GM19324 (cell line): ENCODE measurements around the gene CMTM8.
"Not testable (repeated sequence)": the region's sequence is repeated elsewhere in the genome, so short reads cannot be mapped to it uniquely, and the experiment has no call there.

Experiments
- ATAC-seq: cut with Tn5 transposase; IDR thresholded peaks from one replicate; pipeline ENCODE4 v1.9.1; 2021; ENCODE audit warnings: mild to moderate bottlenecking, moderate library complexity; ENCODE audit not compliant: unreplicated experiment, low FRiP score

The CMTM8 gene, protein sequence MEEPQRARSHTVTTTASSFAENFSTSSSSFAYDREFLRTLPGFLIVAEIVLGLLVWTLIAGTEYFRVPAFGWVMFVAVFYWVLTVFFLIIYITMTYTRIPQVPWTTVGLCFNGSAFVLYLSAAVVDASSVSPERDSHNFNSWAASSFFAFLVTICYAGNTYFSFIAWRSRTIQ

DNA sequence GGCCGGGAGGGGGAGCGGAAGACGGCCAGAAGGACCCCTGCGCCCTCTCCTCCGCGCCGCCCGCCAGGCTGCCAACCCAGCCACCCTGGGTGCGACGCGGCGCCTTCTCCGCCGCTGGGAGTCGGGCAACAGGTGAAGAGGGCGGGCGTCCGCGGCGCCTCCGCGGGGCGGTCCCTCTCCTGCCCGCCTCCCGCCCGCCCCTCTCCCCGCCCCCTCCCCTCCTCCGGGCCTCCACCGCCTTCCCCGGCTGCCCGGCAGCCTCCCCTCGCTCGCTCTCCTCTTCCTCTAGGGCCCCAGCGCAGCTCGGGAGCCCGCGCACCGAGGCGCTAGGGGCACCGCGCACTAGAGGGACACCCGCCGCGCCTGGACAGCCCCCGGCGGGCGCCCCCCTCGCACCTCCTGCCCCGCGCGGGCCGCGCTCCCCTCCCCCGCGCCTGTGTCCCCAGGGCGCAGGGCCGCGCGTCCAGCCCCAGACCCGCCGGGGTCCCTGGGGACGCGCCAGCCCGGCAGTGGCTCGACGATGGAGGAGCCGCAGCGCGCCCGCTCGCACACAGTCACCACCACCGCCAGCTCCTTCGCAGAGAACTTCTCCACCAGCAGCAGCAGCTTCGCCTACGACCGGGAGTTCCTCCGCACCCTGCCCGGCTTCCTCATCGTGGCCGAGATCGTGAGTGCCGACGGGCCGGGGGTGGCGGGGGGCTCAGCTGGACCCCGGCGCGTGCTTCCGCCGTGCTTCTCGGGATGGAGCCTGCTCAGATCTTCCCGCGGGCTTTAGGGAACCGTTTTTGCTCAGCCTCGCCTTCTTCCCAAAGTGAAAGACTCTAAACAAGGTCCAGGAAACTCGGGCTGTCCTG, at the start of gene CMTM8:
TSS of gene CMTM8 (plus strand) at position 228 of the 854 bp plus-strand sequence. CDS start at position 521, 293 bp downstream.
- peak; percentile 66 for ATAC-seq

DNA sequence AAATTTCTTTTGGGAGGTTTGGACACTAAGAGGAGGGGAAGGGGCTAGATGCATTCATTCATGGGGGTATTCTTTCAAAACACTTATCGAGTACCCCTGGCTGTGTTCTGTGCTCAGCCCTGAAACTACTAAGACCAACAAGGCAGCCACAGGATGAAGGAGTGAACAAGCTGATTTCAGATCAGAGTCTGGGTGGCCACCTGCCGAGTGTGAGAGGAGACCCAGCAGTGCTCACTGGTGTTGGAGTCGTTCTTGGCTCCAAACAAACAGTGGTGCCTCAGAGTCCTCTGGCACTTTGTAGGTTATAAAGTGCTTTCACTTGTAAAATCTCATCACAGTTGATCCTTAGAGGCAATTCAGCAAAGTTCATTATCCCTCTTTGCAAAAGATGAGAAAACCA, 48.8 kb upstream of the CMTM8 start:
- ATAC-seq: no peak

DNA sequence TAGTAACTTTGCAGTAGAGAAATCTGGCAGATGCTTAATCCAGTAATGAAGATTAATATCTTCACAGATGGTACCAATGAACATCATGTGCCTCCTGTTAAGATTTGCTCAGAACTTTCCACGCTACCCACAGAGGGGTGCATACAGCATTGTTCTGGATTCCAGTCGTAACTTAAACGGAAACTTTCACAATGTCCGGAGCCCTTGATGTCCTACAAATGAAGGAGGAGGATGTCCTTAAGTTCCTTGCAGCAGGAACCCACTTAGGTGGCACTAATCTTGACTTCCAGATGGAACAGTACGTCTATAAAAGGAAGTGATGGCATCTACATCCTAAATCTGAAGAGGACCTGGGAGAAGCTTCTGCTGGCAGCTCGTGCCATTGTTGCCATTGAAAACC, 47.9 kb upstream of the CMTM8 start:
- not testable (repeated sequence) for ATAC-seq

DNA sequence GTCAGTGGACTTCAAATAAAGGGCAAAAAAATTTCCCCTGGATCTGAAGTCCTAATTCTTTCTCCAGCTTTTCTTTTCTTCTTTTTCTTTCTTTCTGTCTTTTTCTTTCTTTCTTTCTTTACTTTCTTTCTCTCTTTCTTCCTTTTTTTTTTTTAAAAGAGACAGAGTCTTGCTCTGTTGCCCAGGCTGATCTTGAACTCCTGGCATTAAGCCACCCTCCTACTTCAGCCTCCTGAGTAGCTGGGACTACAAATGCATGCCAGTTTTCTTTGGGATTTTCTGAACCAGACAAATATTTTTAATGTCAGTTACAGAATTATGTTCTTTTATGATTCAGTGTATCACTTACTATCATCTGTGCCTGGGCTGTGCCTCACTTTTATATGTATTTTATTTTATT, 45.4 kb upstream of the CMTM8 start:
- no peak for ATAC-seq

DNA sequence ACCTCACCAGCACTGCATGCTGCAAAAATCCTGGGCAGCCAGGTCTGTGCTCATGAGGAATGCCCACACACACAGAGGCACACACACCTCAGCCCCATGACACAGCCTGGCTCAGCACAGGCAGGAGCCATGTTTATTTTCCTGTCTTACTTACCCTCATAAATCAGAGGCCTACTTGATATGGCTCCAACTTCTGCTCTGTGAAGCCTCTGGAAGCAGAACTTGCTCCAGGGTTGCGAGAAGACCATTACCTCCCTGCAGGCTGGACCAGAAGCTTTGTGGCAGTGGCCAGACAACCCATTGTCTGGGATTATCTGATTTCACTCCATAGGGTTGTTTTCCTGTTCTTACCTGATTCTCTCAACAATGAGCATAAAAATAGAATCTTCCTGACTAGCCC, 43.8 kb upstream of the CMTM8 start:
- ATAC-seq: no peak

DNA sequence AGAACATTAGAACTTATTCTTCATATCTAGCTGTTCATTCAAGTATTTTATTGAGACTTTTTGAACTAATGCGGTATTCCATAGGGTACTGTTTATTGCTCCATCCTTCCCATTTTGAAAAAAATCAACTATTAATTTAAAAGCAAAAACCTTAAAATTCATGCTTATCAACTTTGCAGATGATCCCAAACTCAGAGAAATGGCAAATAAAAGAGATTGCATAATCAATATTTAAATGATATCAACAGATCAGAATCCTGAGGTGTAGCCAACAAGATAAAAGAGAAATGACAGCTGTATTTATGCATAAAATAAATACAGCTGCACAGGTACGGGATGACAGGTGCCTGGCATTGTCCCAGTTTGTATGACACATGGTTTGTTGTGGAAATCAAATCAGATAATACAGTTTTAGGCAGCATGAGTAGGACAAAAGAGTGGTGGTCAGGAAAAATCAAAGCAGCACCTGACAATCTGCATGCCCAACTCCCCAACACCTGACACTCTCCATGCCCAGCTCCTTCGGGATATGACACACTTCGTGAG, 42.4 kb upstream of the CMTM8 start:
- ATAC-seq: no peak

DNA sequence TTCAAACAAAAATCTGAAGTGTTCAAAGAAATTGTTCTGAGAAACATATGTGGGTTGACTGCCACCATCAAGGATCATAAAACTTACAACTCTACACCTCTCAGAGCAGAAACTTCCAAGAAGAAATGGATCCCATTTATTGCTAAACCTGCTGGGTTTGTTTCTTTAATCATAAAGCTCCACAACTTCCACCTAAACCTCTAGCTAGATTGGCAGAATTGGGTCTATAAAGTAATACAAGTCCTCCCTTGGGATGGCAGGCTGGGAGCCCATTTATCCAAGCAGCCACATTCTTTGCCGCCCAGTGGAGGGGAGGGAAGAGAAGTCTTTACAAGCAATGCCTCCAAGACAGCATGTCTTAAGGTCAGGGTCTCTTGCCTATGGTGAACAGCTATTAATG, 40.5 kb upstream of the CMTM8 start:
- no peak for ATAC-seq

DNA sequence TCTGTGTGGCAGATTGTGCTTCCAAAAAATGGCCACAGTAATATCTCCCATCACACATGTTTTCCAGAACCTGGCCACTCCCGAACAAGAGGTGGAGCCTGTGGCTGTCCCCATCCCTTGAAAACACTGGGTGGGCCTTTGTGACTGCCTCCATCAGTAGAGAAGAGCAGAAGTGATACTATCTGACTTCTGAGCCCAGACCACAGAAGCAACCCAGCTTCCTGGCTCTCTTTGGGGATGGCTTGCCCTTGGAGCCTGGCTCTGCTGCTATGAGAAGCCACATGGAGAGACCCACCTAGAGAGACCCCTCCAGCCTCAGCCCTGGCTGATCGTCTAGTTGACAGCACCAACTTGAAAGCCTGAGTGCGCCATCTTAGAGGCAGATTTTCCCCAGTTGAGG, 39.8 kb upstream of the CMTM8 start:
- ATAC-seq: no peak

DNA sequence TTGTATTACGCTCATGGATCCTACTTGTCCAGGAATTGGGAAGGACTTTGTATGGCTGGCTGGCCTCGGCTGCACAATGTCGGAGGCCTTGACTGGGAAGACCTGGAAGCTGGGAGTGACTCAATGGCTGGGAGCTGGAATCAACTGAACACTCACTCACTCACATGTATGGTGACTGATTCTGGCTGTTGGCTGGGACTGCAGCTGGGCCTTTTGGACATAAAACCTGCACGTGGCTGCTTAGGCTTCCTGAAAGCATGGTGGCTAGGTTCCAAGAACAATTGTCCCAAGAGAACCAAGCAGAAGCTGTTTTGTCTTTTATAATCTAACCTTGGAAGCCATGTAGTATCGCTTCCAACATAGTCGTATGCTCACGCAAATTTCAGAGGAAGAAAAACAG, 38.0 kb upstream of the CMTM8 start:
- no peak for ATAC-seq

DNA sequence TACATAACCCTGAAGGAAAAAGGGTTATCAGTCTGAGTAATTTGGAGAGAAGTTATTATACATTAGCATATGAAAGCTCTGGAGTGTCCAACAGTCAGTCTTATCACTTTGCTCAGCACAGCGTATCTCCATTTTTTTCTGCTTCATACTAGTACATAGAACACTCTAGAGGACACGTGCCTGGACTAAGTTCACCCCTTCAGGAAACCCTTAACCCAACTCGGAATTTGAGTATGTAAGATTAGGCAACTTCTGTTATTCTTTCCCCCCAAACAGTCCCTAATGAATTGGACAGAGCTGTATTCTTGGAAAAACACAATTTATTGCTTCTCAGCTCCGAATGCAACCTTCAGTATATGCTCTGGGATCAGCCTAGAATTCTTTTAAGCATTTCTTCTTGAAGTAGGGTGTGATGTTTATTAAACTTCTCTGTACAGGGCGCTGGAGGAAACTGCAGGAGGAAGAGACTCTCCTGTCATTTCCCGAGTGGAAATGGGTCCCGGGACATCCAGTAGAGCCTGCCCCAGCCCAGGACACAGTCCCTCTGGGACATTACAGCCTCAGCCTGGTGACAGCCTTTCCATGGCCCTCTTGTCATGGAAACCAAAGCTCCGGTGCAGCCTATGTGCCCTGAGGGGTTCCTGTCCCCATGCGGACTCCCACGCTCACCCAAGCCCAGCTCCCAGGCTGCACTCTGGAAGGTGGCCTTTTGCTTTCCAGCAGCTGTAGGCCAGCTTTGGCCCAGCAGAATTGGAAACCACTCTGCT, 37.3 kb upstream of the CMTM8 start:
- ATAC-seq: no peak

DNA sequence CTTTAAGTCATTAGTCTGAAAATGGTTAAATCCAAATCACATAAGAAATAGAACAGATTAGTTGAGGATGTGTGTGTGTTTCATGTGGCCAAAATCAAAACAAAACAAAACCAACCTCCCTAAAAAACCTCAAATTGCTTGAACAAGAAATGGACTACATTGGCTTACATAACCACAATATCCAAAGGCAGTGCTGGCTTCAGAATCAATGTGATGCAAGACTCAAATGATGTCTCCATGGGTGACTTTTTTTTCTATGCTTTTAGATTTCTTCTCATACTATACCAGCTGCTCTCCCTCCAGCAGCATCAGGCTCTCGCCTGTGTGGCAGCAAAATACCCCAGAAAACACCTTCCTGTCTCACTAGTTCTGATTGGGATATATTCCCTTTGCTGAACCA, 36.0 kb upstream of the CMTM8 start:
- ATAC-seq: no peak

DNA sequence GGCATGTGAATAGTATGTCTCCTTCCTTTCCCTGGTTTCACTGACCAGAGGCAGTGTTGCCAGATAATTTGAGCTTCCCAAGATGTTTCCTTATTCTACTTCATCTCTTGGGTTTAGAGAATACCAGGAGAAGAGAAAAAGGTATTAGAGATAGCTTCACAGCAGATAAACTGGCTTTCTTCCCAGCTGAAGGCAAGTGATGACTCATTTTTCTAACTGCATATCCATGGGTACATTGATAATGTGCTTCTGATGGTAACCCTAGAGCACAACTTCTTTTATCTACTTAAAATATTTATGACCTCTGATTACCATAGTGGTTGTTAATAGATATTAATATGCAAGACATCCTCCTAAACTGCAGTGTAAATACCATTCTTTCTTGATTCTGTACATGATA, 34.6 kb upstream of the CMTM8 start:
- no peak for ATAC-seq

DNA sequence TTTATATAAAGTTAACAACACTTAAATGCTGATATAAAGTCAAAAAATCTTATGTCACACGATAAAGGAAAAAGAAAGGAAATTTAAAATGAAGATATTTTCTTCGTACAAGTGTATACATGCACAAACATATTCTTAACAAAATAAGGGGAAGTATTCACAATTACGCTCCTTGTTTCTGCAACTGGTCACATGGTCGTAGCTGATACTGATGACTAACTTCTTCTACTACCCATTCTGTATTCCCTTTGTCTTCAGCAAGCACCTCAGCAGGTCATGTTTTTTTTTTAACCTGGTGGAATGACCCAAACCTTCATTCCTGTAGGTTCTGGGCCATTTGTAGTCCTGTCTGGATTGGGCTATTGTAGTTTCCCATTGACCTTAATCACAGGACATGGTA, 30.0 kb upstream of the CMTM8 start:
- no peak for ATAC-seq

DNA sequence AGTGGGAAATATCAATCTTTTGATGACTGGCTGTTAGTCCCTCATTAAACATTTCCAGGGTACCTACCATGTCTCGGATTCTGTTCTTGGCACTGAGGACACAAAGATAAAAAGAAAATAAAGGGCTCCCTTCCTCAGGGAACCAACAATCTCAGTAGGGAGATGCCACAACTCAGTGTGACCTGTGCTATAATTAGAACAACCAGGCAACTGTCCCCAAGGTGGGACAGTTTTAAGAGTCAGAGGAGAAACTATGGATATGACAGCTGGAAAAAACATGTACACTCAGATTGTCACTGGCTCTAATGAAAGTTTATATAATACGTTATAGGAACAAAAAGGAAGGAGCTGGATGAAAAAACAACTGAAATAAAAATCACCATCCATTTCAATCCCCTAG, 23.3 kb upstream of the CMTM8 start:
- no peak for ATAC-seq

DNA sequence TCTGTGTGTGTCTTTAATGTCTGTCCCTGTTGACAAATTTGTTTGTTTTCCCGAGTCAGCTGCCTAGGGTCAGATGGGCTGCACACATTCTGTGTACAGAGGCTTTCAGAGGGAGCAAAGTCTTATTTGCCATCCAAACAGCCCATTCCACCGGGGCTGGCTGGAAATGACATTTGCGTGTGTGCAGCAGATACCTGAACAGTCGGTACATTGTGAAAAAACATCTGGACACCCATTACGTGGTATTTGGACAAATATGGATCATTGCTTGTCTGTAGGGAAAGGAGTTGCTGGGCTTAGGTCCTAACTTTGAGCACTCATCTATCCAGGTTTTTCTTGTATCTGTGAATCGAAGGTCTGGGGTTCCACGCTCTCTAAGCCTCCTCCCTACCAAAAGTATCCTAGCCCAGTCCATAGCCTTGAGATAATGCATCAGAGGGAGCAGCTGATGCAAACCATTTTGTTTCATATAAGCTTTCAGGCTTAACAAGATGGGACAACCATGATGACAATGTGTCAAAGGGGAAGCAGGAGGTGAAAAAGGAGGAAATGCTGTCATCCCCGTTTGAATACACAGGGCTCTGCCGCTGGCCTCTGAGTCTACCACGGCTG, 22.2 kb upstream of the CMTM8 start:
- ATAC-seq: no peak

DNA sequence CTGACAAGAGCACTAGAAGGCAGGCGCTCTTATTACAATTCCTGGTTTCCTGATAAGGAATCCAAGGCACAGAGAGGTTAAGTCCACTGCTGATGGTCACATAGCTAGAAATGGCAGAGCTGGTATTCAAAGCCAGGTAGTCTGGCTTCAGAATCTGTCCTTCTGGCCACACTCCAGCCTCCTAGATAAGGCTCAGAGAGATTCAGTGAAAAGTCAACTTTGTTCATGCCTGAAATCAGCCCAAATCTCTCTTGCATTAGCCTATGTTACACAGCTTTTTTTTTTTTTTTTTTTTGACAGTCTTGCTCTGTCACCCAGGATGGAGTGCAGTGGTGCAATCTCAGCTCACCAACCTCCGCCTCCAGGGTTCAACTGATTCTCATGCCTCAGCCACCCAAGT, 21.1 kb upstream of the CMTM8 start:
- no peak for ATAC-seq

DNA sequence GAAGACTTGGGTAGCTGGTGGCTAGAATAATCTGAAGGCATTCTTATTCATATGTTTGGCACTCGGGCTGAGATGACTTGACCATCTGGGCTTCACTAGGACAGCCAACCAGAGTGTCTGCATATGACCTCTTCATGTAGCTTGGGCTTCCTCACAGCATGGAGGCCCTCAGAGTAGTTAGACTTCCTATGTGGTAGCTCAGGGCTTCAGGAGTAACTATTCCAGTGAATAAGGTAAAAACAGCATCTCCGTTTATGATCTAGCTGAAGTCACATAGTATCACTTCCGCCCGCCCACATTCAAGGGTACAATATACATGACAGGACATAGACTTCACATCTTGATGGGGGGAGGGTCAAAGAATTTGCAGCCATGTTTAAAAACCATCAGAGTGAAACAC, 18.9 kb upstream of the CMTM8 start:
- ATAC-seq: no peak

DNA sequence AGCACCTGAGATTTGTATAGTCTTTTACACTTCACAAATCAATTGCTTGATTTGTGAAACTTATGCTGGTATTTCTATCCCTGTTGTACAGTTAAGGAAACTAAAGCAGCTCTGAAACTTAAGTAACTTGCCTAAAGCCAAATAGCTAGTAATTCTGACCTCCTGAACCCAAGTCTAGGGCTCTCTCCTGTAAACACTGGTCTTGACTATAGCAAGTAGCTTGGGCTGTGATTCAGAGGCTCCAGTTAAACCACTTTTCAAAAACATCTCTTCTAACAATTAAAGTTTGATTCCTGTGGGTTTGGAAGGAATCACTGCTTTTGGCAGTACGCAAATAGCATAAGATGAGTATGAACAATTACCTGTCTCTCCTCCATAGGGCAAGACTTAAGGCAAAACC, 18.5 kb upstream of the CMTM8 start:
- ATAC-seq: no peak

DNA sequence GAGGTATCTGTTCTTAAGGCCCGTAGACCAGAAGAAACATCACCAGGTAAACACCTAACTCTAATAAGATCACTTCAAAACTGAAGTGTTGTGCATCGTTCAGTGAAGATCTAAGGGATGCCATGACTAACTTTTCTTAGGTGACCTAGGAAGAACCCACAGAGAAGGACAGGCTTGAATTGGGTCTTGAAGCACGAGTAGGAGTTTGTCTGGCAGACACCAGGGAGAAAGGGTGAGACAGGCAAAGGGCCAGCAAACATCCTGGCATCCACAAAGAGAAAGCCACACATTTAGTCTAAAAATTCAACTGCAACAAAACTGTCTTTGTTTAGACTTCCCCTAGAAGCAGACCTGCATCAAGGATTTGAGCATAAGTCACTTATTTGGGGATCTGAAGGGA, 15.5 kb upstream of the CMTM8 start:
- ATAC-seq: no peak

DNA sequence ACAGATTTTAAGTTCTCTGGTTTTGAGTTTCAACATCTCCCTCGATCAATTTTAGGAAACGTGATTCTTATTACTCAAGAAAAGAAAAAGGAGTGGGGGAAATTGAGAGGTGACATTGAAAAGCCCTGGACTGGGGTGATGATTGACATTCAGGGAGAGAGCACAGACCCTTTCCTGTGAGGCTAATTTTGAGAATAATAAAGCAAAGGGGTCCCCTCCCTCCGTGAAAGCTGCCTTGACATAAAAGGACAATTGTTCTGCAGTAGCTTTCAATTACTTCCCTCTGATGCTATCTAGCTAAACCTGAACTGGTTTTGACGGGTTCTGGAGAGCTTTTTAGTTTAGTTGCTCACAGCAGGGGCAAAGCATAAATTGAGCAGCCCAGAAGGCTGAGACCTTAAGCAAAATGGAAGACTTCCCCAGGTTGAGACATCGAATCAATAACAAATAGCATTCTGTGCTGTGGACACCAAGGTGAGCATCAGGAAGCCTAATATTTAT, 14.4 kb upstream of the CMTM8 start:
- ATAC-seq: no peak
